ENCODE data around the gene STX8.
A peak's percentile ranks its signal among the peaks of the same experiment; 100 is the strongest.
"Not testable (repeated sequence)": the region's sequence is repeated elsewhere in the genome, so short reads cannot be mapped to it uniquely, and the experiment has no call there.

STX8 gene

GRCh38 chr17:9290226-9290613 lies 285.4 kb downstream of the STX8 start:
- peak; percentile 21 for DNase-seq

GRCh38 chr17:9287306-9287705 lies 288.3 kb downstream of the STX8 start:
- DNase-seq: no peak

GRCh38 chr17:9286434-9286833 lies 289.2 kb downstream of the STX8 start:
- no peak for DNase-seq

- no peak for DNase-seq
Observed at GRCh38 chr17:9285602-9286427, 289.8 kb downstream of the STX8 start.

GRCh38 chr17:9284884-9285283 lies 290.7 kb downstream of the STX8 start:
- DNase-seq: no peak

GRCh38 chr17:9283909-9284308 lies 291.7 kb downstream of the STX8 start:
- no peak for DNase-seq

- DNase-seq: no peak
Observed at GRCh38 chr17:9279893-9280292, 295.7 kb downstream of the STX8 start.

- no peak for DNase-seq
Observed at GRCh38 chr17:9274973-9275372, 300.6 kb downstream of the STX8 start.

- DNase-seq: peak; percentile 64
Observed at GRCh38 chr17:9273428-9274391, 301.9 kb downstream of the STX8 start.

GRCh38 chr17:9272501-9273200 lies 303.0 kb downstream of the STX8 start:
- no peak for DNase-seq

GRCh38 chr17:9271989-9272388 lies 303.6 kb downstream of the STX8 start:
- DNase-seq: no peak

GRCh38 chr17:9270921-9271320 lies 304.7 kb downstream of the STX8 start:
- DNase-seq: no peak

GRCh38 chr17:9269350-9270035 lies 306.1 kb downstream of the STX8 start:
- no peak for DNase-seq

GRCh38 chr17:9268546-9268945 lies 307.1 kb downstream of the STX8 start:
- no peak for DNase-seq

GRCh38 chr17:9266697-9267117 lies 308.9 kb downstream of the STX8 start:
- DNase-seq: no peak

- DNase-seq: no peak
Observed at GRCh38 chr17:9266031-9266680, 309.5 kb downstream of the STX8 start.

- DNase-seq: no peak
Observed at GRCh38 chr17:9261081-9262012, 314.3 kb downstream of the STX8 start.

- DNase-seq: no peak
Observed at GRCh38 chr17:9259419-9259818, 316.2 kb downstream of the STX8 start.

GRCh38 chr17:9258115-9259015 lies 317.3 kb downstream of the STX8 start:
- DNase-seq: no peak

- DNase-seq: not testable (repeated sequence)
Observed at GRCh38 chr17:9257630-9257965, 318.0 kb downstream of the STX8 start.

All from activated CD4-positive, alpha-beta T cell treated with anti-CD3 and anti-CD28 coated beads for 48 hours (primary cell).